ENCODE results near the gene IL17RA. TPM values are rescaled to one million over a fixed set of nuclear protein-coding genes. Genes with fewer than 3 reads are reported as not detected.

IL17RA gene
- total and polyA plus RNA-seq, 7 experiments from 2014 or later = 45.8 to 91.8 (median 70.4) TPM

DNA sequence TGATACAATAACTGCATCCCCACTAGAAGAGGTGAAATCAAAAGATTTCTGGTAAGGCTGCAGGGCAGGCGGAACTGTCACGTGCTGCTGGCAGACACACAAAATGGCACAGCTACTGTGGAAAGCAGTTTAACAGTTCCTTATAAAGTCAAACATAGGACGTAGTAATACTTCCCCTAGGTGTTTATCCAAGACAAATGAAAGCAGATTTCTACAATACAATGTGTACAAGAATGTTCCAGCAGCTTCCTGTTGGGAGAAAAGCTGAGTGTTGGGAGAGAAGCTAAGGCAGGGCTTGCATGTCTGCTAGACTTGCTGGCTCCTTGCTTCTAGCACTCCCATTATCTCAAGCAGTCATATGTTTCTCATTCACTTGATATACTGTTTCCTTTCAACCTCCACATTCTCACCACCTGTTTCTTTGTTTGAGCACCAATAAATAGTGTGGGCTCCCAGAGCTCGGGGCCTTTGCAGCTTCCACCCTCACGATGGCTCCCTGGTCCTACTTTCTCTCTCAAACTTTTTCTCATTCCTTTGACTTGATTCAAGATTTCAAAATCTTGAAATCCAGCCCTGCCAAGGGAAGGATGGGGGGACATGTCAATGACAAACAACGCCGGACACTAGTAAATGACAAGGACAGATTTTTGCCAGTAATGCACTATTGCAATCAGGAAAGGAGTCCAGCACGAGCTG lies 21.2 kb upstream of the IL17RA start:
- H3K36me3 Mint-ChIP-seq = no peaks in the 10 kb centered on the region
- DNase-seq (no peak), ATAC-seq (no peak)
- ChIA-PET CTCF (interaction anchor here (0.6 to 1.2 kb wide), 4 partner anchors 10 to 432 kb away, joined by 3 to 5 read pairs (median 4); no protein-coding TSS in a partner anchor), POLR2A (interaction anchor here (0.6 kb wide), 1 partner anchor 94 kb away, joined by 3 read pairs; no protein-coding TSS in a partner anchor)
- H3K27ac ChIP-seq (ENCODE audit: low read depth, low read length) = no peak overlapping the region
- H3K9me3 ChIP-seq (ENCODE audit: control insufficient read depth in 2 of 3, low read length in 3 of 3) = no peaks in the 10 kb centered on the region
- no peaks in the 10 kb centered on the region for H3K27me3 ChIP-seq (ENCODE audit: control insufficient read depth in 2 of 2, insufficient read depth in 2 of 2, low read length in 2 of 2)
- H3K36me3 ChIP-seq (ENCODE audit: control insufficient read depth in 2 of 3, insufficient read depth in 3 of 3, low read length in 3 of 3) = no peaks in the 10 kb centered on the region
- H3K27me3 Mint-ChIP-seq = peaks cover 0 to 10% (median 0%) of the 10 kb centered on the region in 5 donors
- intact Hi-C loops (cut with micrococcal nuclease) = no loop called here
- H3K4me3 ChIP-seq (ENCODE audit: low read length) = no peak overlapping the region
- peak overlapping the region in 4 of 10 donors; percentile 9 to 36 (median 24) for H3K4me3 Mint-ChIP-seq
- peak overlapping the region in 4 of 9 donors; percentile 13 to 48 (median 40) for H3K27ac Mint-ChIP-seq
- no peaks in the 10 kb centered on the region for H3K4me1 ChIP-seq (ENCODE audit: control insufficient read depth in 2 of 2, insufficient read depth in 2 of 2, low read length in 2 of 2)
- H3K4me1 Mint-ChIP-seq = peaks cover 0 to 11% (median 10%) of the 10 kb centered on the region in 7 donors
- H3K9me3 Mint-ChIP-seq = no peaks in the 10 kb centered on the region

DNA sequence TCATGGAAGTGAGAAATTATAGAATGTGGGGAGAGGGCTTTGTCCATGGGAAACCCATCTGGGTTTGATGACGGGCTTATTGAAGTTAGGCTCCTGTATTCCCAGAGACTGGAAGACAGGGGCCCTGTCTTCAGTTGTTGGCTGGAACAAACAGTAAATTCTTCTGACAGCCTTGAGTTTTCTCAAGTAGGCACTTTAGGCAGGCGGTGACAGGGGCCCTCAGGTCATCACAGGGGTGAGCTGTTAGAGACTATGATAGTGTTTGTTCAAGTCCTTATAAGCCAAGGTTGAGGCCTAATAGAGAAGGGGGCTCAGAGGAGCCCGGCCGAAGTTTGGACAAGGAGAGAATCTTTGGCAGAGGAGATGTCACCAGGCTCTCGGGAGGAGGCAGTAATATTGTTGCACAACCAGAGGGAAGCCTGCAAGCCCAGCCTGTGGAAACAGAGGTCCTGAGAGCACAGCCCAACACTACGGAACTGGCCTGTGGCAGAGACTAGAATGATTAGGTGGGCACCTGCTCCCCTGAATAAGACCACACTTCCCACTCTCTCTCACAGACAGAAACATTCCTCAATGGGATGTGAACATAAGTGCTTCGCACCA lies 20.2 kb upstream of the IL17RA start:
- H3K27ac ChIP-seq (ENCODE audit: low read depth, low read length) = no peak overlapping the region
- no peak for DNase-seq
- no peaks in the 10 kb centered on the region for H3K9me3 ChIP-seq (ENCODE audit: control insufficient read depth in 2 of 3, low read length in 3 of 3)
- ATAC-seq = no peak
- Mint-ChIP-seq H3K4me3 (no peak overlapping the region), H3K27me3 (peaks cover 0 to 10% (median 0%) of the 10 kb centered on the region in 5 donors), H3K27ac (no peak overlapping the region), H3K36me3 (no peaks in the 10 kb centered on the region), H3K4me1 (peaks cover 0 to 11% (median 10%) of the 10 kb centered on the region in 7 donors), H3K9me3 (no peaks in the 10 kb centered on the region)
- CTCF ChIA-PET = no interaction called here
- no peaks in the 10 kb centered on the region for H3K4me1 ChIP-seq (ENCODE audit: control insufficient read depth in 2 of 2, insufficient read depth in 2 of 2, low read length in 2 of 2)
- POLR2A ChIA-PET = no interaction called here
- H3K27me3 ChIP-seq (ENCODE audit: control insufficient read depth in 2 of 2, insufficient read depth in 2 of 2, low read length in 2 of 2) = no peaks in the 10 kb centered on the region
- H3K4me3 ChIP-seq (ENCODE audit: low read length) = no peak overlapping the region
- no peaks in the 10 kb centered on the region for H3K36me3 ChIP-seq (ENCODE audit: control insufficient read depth in 2 of 3, insufficient read depth in 3 of 3, low read length in 3 of 3)
- intact Hi-C loops (cut with micrococcal nuclease) = no loop called here

DNA sequence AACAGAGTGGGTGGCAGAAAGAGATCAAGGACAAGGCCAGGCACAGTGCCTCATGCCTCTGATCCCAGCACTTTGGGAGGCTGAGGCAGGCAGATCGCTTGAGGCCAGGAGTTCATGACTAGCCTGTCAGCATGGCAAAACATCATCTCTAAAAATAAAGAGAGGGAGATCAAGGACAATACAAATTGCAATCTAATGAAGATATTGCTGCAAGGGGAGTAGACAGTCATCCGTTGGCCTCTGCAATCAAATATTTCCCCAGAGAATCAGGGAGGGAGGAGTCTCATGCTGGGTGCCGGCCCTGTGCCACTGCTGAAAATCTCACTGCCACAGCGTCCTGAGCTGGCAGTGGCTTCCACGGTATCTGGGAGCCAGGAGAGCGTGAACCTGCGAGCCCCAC lies 19.4 kb upstream of the IL17RA start:
- H3K9me3 ChIP-seq (ENCODE audit: control insufficient read depth in 2 of 3, low read length in 3 of 3) = no peaks in the 10 kb centered on the region
- Mint-ChIP-seq H3K4me3 (no peak overlapping the region), H3K9me3 (no peaks in the 10 kb centered on the region), H3K27ac (no peak overlapping the region), H3K27me3 (peaks cover 0 to 12% (median 0%) of the 10 kb centered on the region in 5 donors), H3K4me1 (peaks cover 0 to 11% (median 10%) of the 10 kb centered on the region in 7 donors), H3K36me3 (no peaks in the 10 kb centered on the region)
- no peaks in the 10 kb centered on the region for H3K36me3 ChIP-seq (ENCODE audit: control insufficient read depth in 2 of 3, insufficient read depth in 3 of 3, low read length in 3 of 3)
- DNase-seq = no peak
- no peaks in the 10 kb centered on the region for H3K27me3 ChIP-seq (ENCODE audit: control insufficient read depth in 2 of 2, insufficient read depth in 2 of 2, low read length in 2 of 2)
- no peaks in the 10 kb centered on the region for H3K4me1 ChIP-seq (ENCODE audit: control insufficient read depth in 2 of 2, insufficient read depth in 2 of 2, low read length in 2 of 2)
- H3K4me3 ChIP-seq (ENCODE audit: low read length) = no peak overlapping the region
- POLR2A ChIA-PET = interaction anchor here (0.6 kb wide), 1 partner anchor 448 kb away, joined by 3 read pairs; no protein-coding TSS in a partner anchor
- no peak overlapping the region for H3K27ac ChIP-seq (ENCODE audit: low read depth, low read length)
- intact Hi-C loops (cut with micrococcal nuclease) = no loop called here
- no peak for ATAC-seq
- CTCF ChIA-PET = no interaction called here

DNA sequence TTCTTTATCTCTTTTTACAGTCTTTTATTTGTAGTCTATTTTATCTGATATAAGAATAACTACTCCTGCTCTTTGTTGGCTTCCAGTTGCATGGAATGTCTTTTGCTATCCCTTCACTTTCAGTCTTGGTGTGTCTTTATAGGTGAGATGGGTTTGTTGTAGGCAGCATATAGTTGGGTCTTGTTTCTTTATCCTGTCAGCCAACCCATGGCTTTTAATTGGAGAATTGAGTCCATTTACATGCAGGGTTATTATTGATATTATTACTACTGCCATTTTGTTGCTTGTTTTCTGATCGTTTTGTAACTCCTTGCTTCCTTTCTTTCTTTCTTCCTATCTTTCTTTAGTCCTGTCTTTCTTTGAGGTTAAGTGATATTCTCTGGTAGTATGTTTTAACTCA lies 11.9 kb upstream of the IL17RA start:
- Histone ChIP-seq H3K4me3 (ENCODE audit: low read length) (no peak overlapping the region), H3K4me1 (ENCODE audit: control insufficient read depth in 2 of 2, insufficient read depth in 2 of 2, low read length in 2 of 2) (peaks cover 0 to 10% of the 10 kb centered on the region in 2 donors), H3K36me3 (ENCODE audit: control insufficient read depth in 2 of 3, insufficient read depth in 3 of 3, low read length in 3 of 3) (no peaks in the 10 kb centered on the region), H3K27me3 (ENCODE audit: control insufficient read depth in 2 of 2, insufficient read depth in 2 of 2, low read length in 2 of 2) (no peaks in the 10 kb centered on the region), H3K9me3 (ENCODE audit: control insufficient read depth in 2 of 3, low read length in 3 of 3) (no peaks in the 10 kb centered on the region), H3K27ac (ENCODE audit: low read depth, low read length) (no peak overlapping the region)
- Mint-ChIP-seq H3K4me3 (no peak overlapping the region), H3K36me3 (no peaks in the 10 kb centered on the region), H3K27me3 (peaks cover 0 to 45% (median 0%) of the 10 kb centered on the region in 5 donors), H3K27ac (no peak overlapping the region), H3K4me1 (peaks cover 0 to 19% (median 12%) of the 10 kb centered on the region in 7 donors), H3K9me3 (peaks cover 0 to 1% (median 0%) of the 10 kb centered on the region in 11 donors)
- ATAC-seq = no peak
- intact Hi-C loops (cut with micrococcal nuclease) = no loop called here
- DNase-seq = no peak
- ChIA-PET CTCF (interaction anchor here (0.6 to 8.2 kb wide), 3 partner anchors 100 to 430 kb away, joined by 3 to 78 read pairs (median 77); no protein-coding TSS in a partner anchor), POLR2A (no interaction called here)

DNA sequence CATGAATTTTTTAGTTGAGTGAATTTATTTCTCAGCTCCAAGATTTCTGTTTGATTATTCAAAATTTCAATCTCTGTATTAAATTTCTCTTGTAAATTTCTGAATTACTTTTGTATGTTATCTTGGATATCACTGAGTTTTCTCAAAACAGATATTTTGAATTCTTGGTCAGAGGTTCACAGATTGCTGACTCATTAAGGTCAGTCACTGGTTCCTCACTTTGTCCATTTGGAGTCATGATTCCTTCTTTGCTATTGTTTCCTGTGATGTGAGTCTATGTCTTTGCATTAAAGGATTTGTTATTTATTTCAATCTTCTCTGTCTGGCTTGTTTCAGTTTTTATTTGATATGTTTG lies 10.2 kb upstream of the IL17RA start:
- H3K9me3 Mint-ChIP-seq = peaks cover 0 to 1% (median 0%) of the 10 kb centered on the region in 11 donors
- ChIA-PET CTCF (interaction anchor here (0.6 to 8.2 kb wide), 15 partner anchors 13 to 693 kb away, joined by 3 to 78 read pairs (median 4); partner anchors contain the start of genes ADA2 and HDHD5), POLR2A (interaction anchor here (0.9 to 1.4 kb wide), 3 partner anchors 97 to 427 kb away, joined by 3 to 7 read pairs (median 3); no protein-coding TSS in a partner anchor)
- no peak overlapping the region for H3K4me3 Mint-ChIP-seq
- intact Hi-C loops (cut with micrococcal nuclease) = loop anchor here (1.0 to 2.0 kb wide), 6 partner anchors 10 to 1002 kb away; partner anchors contain the start of genes IL17RA (in 1 of the 2) and PEX26 (in 1 of the 2)
- Histone ChIP-seq H3K36me3 (ENCODE audit: control insufficient read depth in 2 of 3, insufficient read depth in 3 of 3, low read length in 3 of 3) (no peaks in the 10 kb centered on the region), H3K27ac (ENCODE audit: low read depth, low read length) (no peak overlapping the region), H3K9me3 (ENCODE audit: control insufficient read depth in 2 of 3, low read length in 3 of 3) (no peaks in the 10 kb centered on the region), H3K4me3 (ENCODE audit: low read length) (no peak overlapping the region), H3K27me3 (ENCODE audit: control insufficient read depth in 2 of 2, insufficient read depth in 2 of 2, low read length in 2 of 2) (no peaks in the 10 kb centered on the region), H3K4me1 (ENCODE audit: control insufficient read depth in 2 of 2, insufficient read depth in 2 of 2, low read length in 2 of 2) (peaks cover 0 to 10% of the 10 kb centered on the region in 2 donors)
- no peaks in the 10 kb centered on the region for H3K36me3 Mint-ChIP-seq
- no peak for ATAC-seq
- no peak overlapping the region for H3K27ac Mint-ChIP-seq
- no peak for DNase-seq
- peaks cover 0 to 19% (median 12%) of the 10 kb centered on the region in 7 donors for H3K4me1 Mint-ChIP-seq
- H3K27me3 Mint-ChIP-seq = peaks cover 0 to 47% (median 0%) of the 10 kb centered on the region in 5 donors

DNA sequence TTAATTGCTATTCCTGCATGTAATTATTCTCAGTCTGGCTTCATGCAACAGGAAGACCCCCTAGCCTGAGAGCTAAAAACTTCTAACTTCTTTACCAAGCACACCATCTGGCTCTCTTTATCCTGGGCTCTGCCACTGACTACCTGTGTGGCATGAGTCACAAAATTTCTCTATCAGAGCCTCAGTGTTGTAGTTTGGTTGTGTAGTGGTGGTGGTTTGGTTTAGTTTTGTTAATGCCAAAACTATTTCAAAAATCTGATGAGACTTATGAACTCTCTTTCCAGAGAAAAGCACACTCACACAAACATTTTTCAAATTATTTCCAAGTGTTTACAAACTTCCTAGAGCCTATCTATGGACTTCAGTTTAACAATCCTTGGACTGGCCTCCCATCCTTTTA lies 7.5 kb upstream of the IL17RA start:
- no peak for DNase-seq
- Histone ChIP-seq H3K4me1 (ENCODE audit: control insufficient read depth in 2 of 2, insufficient read depth in 2 of 2, low read length in 2 of 2) (peaks cover 0 to 10% of the 10 kb centered on the region in 2 donors), H3K9me3 (ENCODE audit: control insufficient read depth in 2 of 3, low read length in 3 of 3) (no peaks in the 10 kb centered on the region), H3K36me3 (ENCODE audit: control insufficient read depth in 2 of 3, insufficient read depth in 3 of 3, low read length in 3 of 3) (no peaks in the 10 kb centered on the region), H3K27ac (ENCODE audit: low read depth, low read length) (no peak overlapping the region), H3K4me3 (ENCODE audit: low read length) (no peak overlapping the region), H3K27me3 (ENCODE audit: control insufficient read depth in 2 of 2, insufficient read depth in 2 of 2, low read length in 2 of 2) (no peaks in the 10 kb centered on the region)
- ChIA-PET CTCF (interaction anchor here (1.1 to 8.2 kb wide), 3 partner anchors 87 to 426 kb away, joined by 3 to 78 read pairs (median 77); no protein-coding TSS in a partner anchor), POLR2A (interaction anchor here (1.1 to 1.9 kb wide), 2 partner anchors 12 to 27 kb away, joined by 3 to 5 read pairs; no protein-coding TSS in a partner anchor)
- Mint-ChIP-seq H3K4me3 (no peak overlapping the region), H3K9me3 (peaks cover 0 to 1% (median 0%) of the 10 kb centered on the region in 11 donors), H3K4me1 (peaks cover 0 to 19% (median 12%) of the 10 kb centered on the region in 7 donors), H3K36me3 (no peaks in the 10 kb centered on the region), H3K27ac (no peak overlapping the region), H3K27me3 (peaks cover 0 to 38% (median 0%) of the 10 kb centered on the region in 5 donors)
- no peak for ATAC-seq
- intact Hi-C loops (cut with micrococcal nuclease) = loop anchor here in 1 of 2 donors (2.0 kb wide), 1 partner anchor 1000 kb away; the partner anchor contains the start of gene PEX26

Measured in naive thymus-derived CD4-positive, alpha-beta T cell (primary cell).